ENCODE measurements around the gene SMYD3.

The SMYD3 gene

DNA sequence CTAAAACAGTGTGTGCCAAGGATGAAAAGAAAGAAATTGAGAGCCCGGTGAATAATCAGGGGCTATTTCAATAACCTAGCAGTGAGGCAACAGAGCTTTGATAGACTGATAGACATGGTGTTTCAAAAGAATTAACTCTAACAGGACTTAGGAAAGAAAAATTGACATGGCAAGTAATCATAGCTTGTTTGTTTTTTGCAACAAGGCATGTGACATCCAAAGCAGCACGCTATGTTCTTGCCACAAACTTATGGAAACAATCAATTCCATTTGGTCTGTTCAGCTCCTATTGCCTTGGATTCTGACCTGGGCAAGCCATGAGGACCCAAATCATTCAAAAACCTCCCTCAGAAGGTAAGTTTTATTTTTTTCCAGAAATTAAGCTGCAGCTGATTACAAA is 608.5 kb downstream of the SMYD3 start:
- TF ChIP-seq, protein P1, sequence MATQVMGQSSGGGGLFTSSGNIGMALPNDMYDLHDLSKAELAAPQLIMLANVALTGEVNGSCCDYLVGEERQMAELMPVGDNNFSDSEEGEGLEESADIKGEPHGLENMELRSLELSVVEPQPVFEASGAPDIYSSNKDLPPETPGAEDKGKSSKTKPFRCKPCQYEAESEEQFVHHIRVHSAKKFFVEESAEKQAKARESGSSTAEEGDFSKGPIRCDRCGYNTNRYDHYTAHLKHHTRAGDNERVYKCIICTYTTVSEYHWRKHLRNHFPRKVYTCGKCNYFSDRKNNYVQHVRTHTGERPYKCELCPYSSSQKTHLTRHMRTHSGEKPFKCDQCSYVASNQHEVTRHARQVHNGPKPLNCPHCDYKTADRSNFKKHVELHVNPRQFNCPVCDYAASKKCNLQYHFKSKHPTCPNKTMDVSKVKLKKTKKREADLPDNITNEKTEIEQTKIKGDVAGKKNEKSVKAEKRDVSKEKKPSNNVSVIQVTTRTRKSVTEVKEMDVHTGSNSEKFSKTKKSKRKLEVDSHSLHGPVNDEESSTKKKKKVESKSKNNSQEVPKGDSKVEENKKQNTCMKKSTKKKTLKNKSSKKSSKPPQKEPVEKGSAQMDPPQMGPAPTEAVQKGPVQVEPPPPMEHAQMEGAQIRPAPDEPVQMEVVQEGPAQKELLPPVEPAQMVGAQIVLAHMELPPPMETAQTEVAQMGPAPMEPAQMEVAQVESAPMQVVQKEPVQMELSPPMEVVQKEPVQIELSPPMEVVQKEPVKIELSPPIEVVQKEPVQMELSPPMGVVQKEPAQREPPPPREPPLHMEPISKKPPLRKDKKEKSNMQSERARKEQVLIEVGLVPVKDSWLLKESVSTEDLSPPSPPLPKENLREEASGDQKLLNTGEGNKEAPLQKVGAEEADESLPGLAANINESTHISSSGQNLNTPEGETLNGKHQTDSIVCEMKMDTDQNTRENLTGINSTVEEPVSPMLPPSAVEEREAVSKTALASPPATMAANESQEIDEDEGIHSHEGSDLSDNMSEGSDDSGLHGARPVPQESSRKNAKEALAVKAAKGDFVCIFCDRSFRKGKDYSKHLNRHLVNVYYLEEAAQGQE (IDR thresholded peaks at IDR 0.05; ENCODE audit: insufficient read depth in 1 of 2, low read depth in 2 of 2, low read length in 2 of 2) = no peak
- no peak for TF ChIP-seq SIN3A (IDR thresholded peaks at IDR 0.05; ENCODE audit: borderline replicate concordance, insufficient read depth, low read length)

DNA sequence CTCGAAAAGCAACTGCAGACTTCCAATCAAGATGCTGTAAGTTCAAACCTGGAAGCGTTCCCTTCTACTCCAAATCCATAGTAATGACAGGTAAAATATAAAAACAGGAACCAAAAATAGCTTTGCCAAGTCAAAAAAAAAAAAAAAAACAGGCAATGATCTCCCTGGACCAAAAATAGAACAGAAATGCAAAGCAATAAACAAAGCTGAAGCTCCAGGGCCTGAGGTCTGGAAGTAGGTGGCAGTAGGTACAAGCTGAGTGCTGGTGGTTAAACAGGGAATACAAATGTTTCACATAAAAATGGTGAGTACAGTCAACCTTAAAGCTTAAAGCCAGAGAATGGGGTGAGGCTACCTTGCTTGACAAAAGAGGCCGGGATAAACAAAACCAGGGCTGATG is 610.8 kb downstream of the SMYD3 start:
- no peak for TF ChIP-seq SIN3A (IDR thresholded peaks at IDR 0.05; ENCODE audit: borderline replicate concordance, insufficient read depth, low read length)
- no peak for TF ChIP-seq POLR2AphosphoS5 (IDR thresholded peaks at IDR 0.05; ENCODE audit: low read depth, low read length)
- TF ChIP-seq, protein P1 (IDR thresholded peaks at IDR 0.05; ENCODE audit: insufficient read depth in 1 of 2, low read depth in 2 of 2, low read length in 2 of 2) = no peak
- no peak for TF ChIP-seq TAF1 (IDR thresholded peaks at IDR 0.05; ENCODE audit: borderline replicate concordance, insufficient read depth, low read length)
- TF ChIP-seq FOXP2 (optimal IDR thresholded peaks at IDR 0.05; ENCODE audit: borderline replicate concordance, extremely low read depth, extremely low read length, insufficient read depth) = no peak

DNA sequence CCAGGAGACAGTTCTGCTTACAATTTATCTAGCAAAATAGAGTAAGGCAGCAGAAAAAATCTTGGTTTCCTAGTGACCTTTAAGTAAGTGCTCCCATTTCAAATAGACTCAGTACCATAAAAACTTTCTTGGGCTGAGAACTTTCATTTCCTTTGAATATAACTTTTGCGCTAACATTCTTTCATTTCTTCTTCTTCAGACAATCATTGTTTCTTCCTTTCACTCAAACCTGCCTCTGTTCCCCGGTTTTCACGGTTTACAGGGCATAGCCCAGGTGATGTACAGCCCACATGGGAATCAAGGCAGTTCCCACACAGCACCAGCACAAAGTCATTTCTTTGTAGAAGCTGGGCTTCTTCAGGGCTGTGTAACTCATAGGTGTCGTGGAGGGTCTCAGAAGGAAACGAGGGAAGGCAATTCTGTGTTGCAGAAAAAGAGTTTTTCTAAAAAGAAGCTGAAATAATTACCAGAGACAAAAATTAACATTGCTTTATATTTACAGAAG is 611.6 kb downstream of the SMYD3 start:
- TF ChIP-seq, protein P1 (IDR thresholded peaks at IDR 0.05; ENCODE audit: insufficient read depth in 1 of 2, low read depth in 2 of 2, low read length in 2 of 2) = no peak
- TF ChIP-seq POLR2AphosphoS5 (IDR thresholded peaks at IDR 0.05; ENCODE audit: low read depth, low read length) = no peak
- TF ChIP-seq SIN3A (IDR thresholded peaks at IDR 0.05; ENCODE audit: borderline replicate concordance, insufficient read depth, low read length) = no peak
- TF ChIP-seq TAF1 (IDR thresholded peaks at IDR 0.05; ENCODE audit: borderline replicate concordance, insufficient read depth, low read length) = no peak
- TF ChIP-seq FOXP2 (optimal IDR thresholded peaks at IDR 0.05; ENCODE audit: borderline replicate concordance, extremely low read depth, extremely low read length, insufficient read depth) = no peak

DNA sequence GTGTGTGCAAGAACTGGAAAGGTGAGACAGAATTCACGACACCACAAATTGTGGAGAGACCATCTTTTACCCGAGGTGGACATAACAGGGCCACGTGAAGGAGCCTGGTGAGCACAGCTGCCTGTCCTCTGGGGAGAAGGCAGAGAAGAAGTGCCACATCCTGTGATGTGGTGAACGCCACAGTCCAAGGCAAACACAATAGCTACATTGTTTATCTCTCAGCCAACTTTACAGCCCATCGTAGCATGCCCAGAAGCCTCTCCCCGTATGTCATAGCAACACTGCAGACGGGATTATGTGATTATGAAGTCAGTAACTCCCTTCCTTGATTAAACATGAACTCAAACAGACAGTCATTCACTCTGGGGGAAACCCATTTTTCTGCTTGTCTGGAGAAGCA is 612.2 kb downstream of the SMYD3 start:
- TF ChIP-seq FOXP2 (optimal IDR thresholded peaks at IDR 0.05; ENCODE audit: borderline replicate concordance, extremely low read depth, extremely low read length, insufficient read depth) (no peak), POLR2AphosphoS5 (IDR thresholded peaks at IDR 0.05; ENCODE audit: low read depth, low read length) (no peak), SIN3A (IDR thresholded peaks at IDR 0.05; ENCODE audit: borderline replicate concordance, insufficient read depth, low read length) (no peak), TAF1 (IDR thresholded peaks at IDR 0.05; ENCODE audit: borderline replicate concordance, insufficient read depth, low read length) (no peak)
- TF ChIP-seq, protein P1 (IDR thresholded peaks at IDR 0.05; ENCODE audit: insufficient read depth in 1 of 2, low read depth in 2 of 2, low read length in 2 of 2) = no peak

DNA sequence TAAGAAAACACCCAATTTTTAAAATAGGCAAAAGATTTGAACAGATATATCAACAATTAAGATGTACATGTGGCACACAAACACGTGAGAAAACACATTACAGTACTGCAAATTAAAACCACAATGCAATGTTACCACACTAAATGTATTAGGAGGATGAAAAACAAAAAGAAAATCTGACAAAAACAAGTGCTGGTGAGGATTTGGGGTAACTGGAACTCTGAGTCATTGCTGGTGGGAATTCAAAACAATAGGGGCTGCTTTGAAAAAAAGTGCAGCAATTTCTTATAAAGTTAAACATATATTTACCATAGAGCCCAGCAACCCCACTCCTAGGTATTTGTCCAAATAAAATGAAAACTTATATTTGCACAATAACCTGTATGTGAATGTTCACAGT is 614.1 kb downstream of the SMYD3 start:
- TF ChIP-seq SIN3A (IDR thresholded peaks at IDR 0.05; ENCODE audit: borderline replicate concordance, insufficient read depth, low read length) (no peak), POLR2AphosphoS5 (IDR thresholded peaks at IDR 0.05; ENCODE audit: low read depth, low read length) (no peak), FOXP2 (optimal IDR thresholded peaks at IDR 0.05; ENCODE audit: borderline replicate concordance, extremely low read depth, extremely low read length, insufficient read depth) (no peak), TAF1 (IDR thresholded peaks at IDR 0.05; ENCODE audit: borderline replicate concordance, insufficient read depth, low read length) (no peak)
- TF ChIP-seq, protein P1 (IDR thresholded peaks at IDR 0.05; ENCODE audit: insufficient read depth in 1 of 2, low read depth in 2 of 2, low read length in 2 of 2) = no peak
